Measurements from ENCODE around the gene CLMN.

DNA sequence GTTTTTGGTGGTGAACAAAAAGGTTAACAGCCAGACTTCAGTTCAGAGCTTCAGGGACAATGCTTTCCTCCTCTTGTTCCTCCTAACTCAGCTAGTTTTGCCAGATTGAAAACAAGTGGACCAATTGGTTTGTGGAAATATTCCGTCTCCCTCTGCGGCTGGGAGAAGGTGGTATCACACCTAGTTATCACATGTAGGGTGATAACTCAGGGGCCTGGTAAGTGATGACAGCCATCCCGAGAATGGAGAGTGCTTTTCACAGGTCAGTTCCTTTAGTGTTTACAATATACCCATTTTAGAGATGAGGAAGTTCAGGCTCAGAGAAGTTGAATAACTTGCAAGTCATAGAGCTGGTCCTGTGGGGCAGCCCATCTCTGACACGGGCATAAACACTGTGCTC is 101.7 kb downstream of the CLMN start:
- TF ChIP-seq, protein P1, sequence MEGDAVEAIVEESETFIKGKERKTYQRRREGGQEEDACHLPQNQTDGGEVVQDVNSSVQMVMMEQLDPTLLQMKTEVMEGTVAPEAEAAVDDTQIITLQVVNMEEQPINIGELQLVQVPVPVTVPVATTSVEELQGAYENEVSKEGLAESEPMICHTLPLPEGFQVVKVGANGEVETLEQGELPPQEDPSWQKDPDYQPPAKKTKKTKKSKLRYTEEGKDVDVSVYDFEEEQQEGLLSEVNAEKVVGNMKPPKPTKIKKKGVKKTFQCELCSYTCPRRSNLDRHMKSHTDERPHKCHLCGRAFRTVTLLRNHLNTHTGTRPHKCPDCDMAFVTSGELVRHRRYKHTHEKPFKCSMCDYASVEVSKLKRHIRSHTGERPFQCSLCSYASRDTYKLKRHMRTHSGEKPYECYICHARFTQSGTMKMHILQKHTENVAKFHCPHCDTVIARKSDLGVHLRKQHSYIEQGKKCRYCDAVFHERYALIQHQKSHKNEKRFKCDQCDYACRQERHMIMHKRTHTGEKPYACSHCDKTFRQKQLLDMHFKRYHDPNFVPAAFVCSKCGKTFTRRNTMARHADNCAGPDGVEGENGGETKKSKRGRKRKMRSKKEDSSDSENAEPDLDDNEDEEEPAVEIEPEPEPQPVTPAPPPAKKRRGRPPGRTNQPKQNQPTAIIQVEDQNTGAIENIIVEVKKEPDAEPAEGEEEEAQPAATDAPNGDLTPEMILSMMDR (conservative IDR thresholded peaks at IDR 0.05; ENCODE audit: low read depth in 2 of 2), result no peak
- TF ChIP-seq POLR2AphosphoS5 (IDR thresholded peaks at IDR 0.05; ENCODE audit: low read depth), result no peak
